Heart right ventricle (tissue), 16 donors: ENCODE results near the gene GP2. TPM values are rescaled to one million over a fixed set of nuclear protein-coding genes. Genes with fewer than 3 reads are reported as not detected.

Source experiments
- ATAC-seq, 8 donors: fragments of 200-7000 bp; cut with Tn5 transposase; one replicate each; pipeline ENCODE4 v1.9.1; 2020; ENCODE audit warnings: mild to moderate bottlenecking in 8 of 8, moderate library complexity in 8 of 8, moderate number of reproducible peaks in 1 of 8
- DNase-seq, 2 donors: peaks; one replicate each; pipeline ENCODE4 v3.0.0-alpha.2; 2020
- H3K27ac ChIP-seq, 10 donors: fragments of 200-600 bp; sonication (generic) in 2 of 10; one replicate each; pipeline versions ENCODE4 v1.5.0 to v1.8.0; 2020 to 2022; ENCODE audit warnings: mild to moderate bottlenecking in 3 of 10
- H3K27me3 ChIP-seq, 7 donors: fragments of 200-600 bp; one replicate each; pipeline ENCODE4 v1.8.0; 2021 to 2022; ENCODE audit warnings: mild to moderate bottlenecking in 2 of 7
- H3K36me3 ChIP-seq, 9 donors: fragments of 200-600 bp; sonication (generic) in 1 of 9; one replicate each; pipeline versions ENCODE4 v1.5.0 to v1.8.0; 2020 to 2022; ENCODE audit warnings: mild to moderate bottlenecking in 2 of 9
- H3K4me1 ChIP-seq, 9 donors: fragments of 200-600 bp; sonication (generic) in 1 of 9; one replicate each; pipeline versions ENCODE4 v1.5.0 to v1.8.0; 2020 to 2022; ENCODE audit warnings: mild to moderate bottlenecking in 4 of 9
- H3K4me3 ChIP-seq, 10 donors: fragments of 200-600 bp; sonication (generic) in 2 of 10; one replicate each; pipeline versions ENCODE4 v1.5.0 to v1.8.0; 2020 to 2022; ENCODE audit warnings: mild to moderate bottlenecking in 7 of 10, moderate library complexity in 2 of 10
- H3K9me3 ChIP-seq, 11 donors: fragments of 200-600 bp in 10 of 11; sonication (generic) in 2 of 11; one replicate each; pipeline versions ENCODE4 v1.5.0 to v1.8.0; 2013 to 2022; ENCODE audit warnings: mild to moderate bottlenecking in 2 of 11, control low read depth in 1 of 11, moderate library complexity in 1 of 11
- CTCF ChIP-seq, 9 donors: fragments of 200-600 bp; sonication (generic) in 2 of 9; IDR thresholded peaks; one replicate each; pipeline versions ENCODE4 v1.5.0 to v1.8.0; 2021 to 2022; ENCODE audit warnings: antibody characterized with exemption in 9 of 9, mild to moderate bottlenecking in 5 of 9, moderate library complexity in 1 of 9
- WGBS, 2 donors: extraction: QIAGEN DNeasy Blood & Tissue Kit; methylation state at CpG; one replicate each; pipeline ENCODE4 v1.1.7; 2013; ENCODE audit warnings: inconsistent platforms in 1 of 2; 5-methylcytosine and 5-hydroxymethylcytosine counted together
- intact Hi-C, 10 donors: fragments of 100-400 bp; cut with DNase I; formaldehyde crosslinking; loops; one replicate each; pipeline versions ENCODE4 v1.11.1 to v1.14.2; 2022
- polyA plus RNA-seq, 2 donors: library from polyadenylated mRNA; stranded (reverse); fragments of 200-250 nt; gene quantifications; one replicate each; pipeline ENCODE4 v1.2.3, GENCODE V29; 2013
- total RNA-seq, 10 donors: library from RNA; stranded (reverse); fragmentation: NEBNext Ultra II Directional in 3 of 10; extraction: Animal tissue kit (Norgen Biotek cat#: 25700) in 3 of 10; gene quantifications; one replicate each; pipeline versions ENCODE4 v1.2.1 to v1.2.4, GENCODE V29; 2021 to 2023
- donor health status: Arrhythmogenic right ventricular cardiomyopathy.
- donor health status: ischemic (EF 13 %, LVEDD 7.1; RV severe dilation, severe dysfunction).
- donor health status: healthy with polysubstance abuse.
- donor health status: DM: no; HTN: yes; CAD: no.
- donor health status: DM: no; HTN: no; CAD: no.
- donor health status: ischemic (EF 25% LVEDD 6.9; RV normal size, moderate dysfunction).
- donor health status: ischemic (EF 25% LVEDD 5.7; RV mildly dilated, moderate dysfunction).
- donor health status: healthy.
- donor health status: DM: yes; HTN: yes; CAD: no.
- donor health status: Ischemic cardiomyopathy.
- donor health status: ischemic (EF 35%, LVEDD 5.7; RV mildly dilated, moderate dysfunction).
- donor health status: nonischemic (EF 11% LVEDD 7.7; RV severe dilation, severe dysfunction).
- donor health status: DM: yes; HTN: yes; CAD: no.
- donor health status: PGD.
- donor health status: ischemic (EF 29% LVEDD 5.4; RV normal size, mild dysfunction).
- donor health status: nonischemic (EF 23%, LVEDD 6.1; RV moderate dilation, normal function).

The GP2 gene
- total and polyA plus RNA-seq, 12 donors = 0.54 to 3.8 (median 2.6) TPM; not detected in 4

GRCh38 chr16:20352615-20353014, 25.3 kb upstream of the GP2 start, which contains the start of gene UMOD:
TSS of gene UMOD (minus strand) at chr16:20352715. CDS start at chr16:20350737, 1,978 bp downstream.
- Histone ChIP-seq H3K4me1 (no peaks in the 10 kb centered on the region), H3K4me3 (no peak within 1 kb of the TSS), H3K9me3 (no peaks in the 10 kb centered on the region), H3K27me3 (peaks cover 0 to 68% (median 36%) of the 10 kb centered on the region in 7 donors), H3K36me3 (no peaks in the 10 kb centered on the region), H3K27ac (no peak within 1 kb of the TSS)
- ATAC-seq (no peak), DNase-seq (no peak)
- WGBS, 2 donors = 88 to 91% methylated on average over 2 of the region's 2 CpGs
- no peak for TF ChIP-seq CTCF (IDR thresholded peaks at IDR 0.05)
- intact Hi-C loops = loop anchor here in 1 of 10 donors (10.0 kb wide), 1 partner anchor 58 kb away; no protein-coding TSS in a partner anchor

DNA sequence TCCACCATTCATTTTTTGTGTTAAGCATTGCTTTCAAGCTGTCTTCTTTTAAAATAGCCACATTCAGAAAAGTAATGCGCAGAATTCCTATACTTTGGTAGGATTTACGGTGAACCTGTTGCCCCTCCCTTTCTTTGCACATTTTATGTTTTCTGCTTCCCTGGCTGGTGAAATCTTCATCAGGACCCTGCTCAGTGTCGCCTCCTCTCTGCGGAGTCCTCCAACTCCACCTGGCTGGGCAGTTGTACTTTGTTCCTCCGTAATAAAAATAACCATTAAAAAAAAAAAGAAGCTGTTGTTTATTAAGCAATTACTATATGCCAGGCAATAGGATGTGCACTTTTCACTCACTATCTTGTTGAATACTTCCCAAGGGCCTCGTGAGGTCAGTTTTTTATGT, 22.3 kb upstream of the GP2 start:
- no peak for TF ChIP-seq CTCF (IDR thresholded peaks at IDR 0.05)
- Histone ChIP-seq H3K9me3 (no peaks in the 10 kb centered on the region), H3K36me3 (no peaks in the 10 kb centered on the region), H3K4me1 (no peaks in the 10 kb centered on the region), H3K27ac (no peak overlapping the region), H3K27me3 (peaks cover 0 to 54% (median 29%) of the 10 kb centered on the region in 7 donors), H3K4me3 (no peak overlapping the region)
- 72 to 75% methylated on average over 6 of the region's 6 CpGs for WGBS, 2 donors
- DNase-seq (no peak), ATAC-seq (no peak)
- intact Hi-C loops = loop anchor here in 1 of 10 donors (10.0 kb wide), 1 partner anchor 55 kb away; no protein-coding TSS in a partner anchor

DNA sequence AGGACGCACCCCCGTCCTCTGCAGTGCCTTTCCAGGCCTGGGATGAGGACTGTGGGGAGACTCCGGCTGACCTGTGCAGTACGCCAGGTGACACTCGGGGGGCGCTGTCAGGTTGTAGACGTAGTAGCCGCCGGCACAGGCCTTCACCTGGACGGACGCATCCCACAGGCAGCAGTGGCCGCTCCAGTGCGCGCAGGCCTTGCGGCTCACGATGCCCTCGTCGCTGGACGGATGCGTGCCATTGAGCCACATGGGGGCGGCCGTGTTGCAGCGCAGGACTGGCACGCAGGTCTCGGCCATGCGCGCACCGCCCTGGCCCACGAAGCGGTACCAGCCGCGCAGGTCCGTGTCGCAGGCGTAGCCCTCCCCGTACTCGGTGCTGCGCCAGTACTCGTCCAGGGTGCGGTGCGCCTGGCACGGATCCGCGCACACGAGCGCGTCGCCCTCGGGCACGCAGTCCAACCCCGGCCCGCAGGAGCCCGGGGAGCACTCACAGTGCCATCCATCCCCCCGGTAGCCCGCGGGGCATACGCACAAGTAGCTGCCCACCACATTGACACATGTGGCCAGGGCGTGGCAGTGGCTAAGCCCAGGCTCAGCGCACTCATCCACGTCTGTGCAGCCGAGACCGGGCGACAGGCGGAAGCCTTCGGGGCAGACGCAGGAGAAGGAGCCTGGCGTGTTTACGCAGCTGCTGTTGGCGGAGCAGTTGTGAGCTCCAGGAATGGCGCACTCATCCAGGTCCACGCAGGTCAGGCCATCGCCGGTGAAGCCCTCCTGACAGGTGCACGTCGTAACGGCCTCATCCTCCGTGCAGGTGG, 21.3 kb upstream of the GP2 start:
- Histone ChIP-seq H3K36me3 (no peaks in the 10 kb centered on the region), H3K27me3 (peaks cover 0 to 48% (median 27%) of the 10 kb centered on the region in 7 donors), H3K4me1 (no peaks in the 10 kb centered on the region), H3K27ac (no peak overlapping the region), H3K4me3 (no peak overlapping the region), H3K9me3 (no peaks in the 10 kb centered on the region)
- 25% methylated on average over 77 of the region's 77 CpGs for WGBS, 2 donors
- intact Hi-C loops = no loop called here
- TF ChIP-seq CTCF (IDR thresholded peaks at IDR 0.05) = peak in 1 of 9 donors; percentile 4
- ATAC-seq (peak in 1 of 8 donors; percentile 41), DNase-seq (no peak)

- no peaks in the 10 kb centered on the region for H3K4me1 ChIP-seq
- no peaks in the 10 kb centered on the region for H3K36me3 ChIP-seq
- 57 to 59% methylated on average over 12 of the region's 12 CpGs for WGBS, 2 donors
- no peak overlapping the region for H3K4me3 ChIP-seq
- intact Hi-C loops = no loop called here
- H3K27ac ChIP-seq = no peak overlapping the region
- DNase-seq = no peak
- peaks cover 0 to 48% (median 27%) of the 10 kb centered on the region in 7 donors for H3K27me3 ChIP-seq
- no peak for ATAC-seq
- H3K9me3 ChIP-seq = no peaks in the 10 kb centered on the region
- no peak for TF ChIP-seq CTCF (IDR thresholded peaks at IDR 0.05)
These were observed 20.5 kb upstream of the GP2 start for GRCh38 chr16:20347666-20348364.
